Gastroesophageal sphincter (tissue), 4 donors: Measurements from ENCODE around the gene GUF1. TPM values are rescaled to one million over a fixed set of nuclear protein-coding genes. Genes with fewer than 3 reads are reported as not detected.

Source experiments
- ATAC-seq: fragments of 150-250 bp; one replicate; pipeline ENCODE4 v1.9.1; 2016; ENCODE audit warnings: mild to moderate bottlenecking, moderate library complexity
- H3K27ac ChIP-seq, 4 donors: fragments of 200-600 bp; sonication (generic) in 3 of 4; 1 replicate in 3 of 4; 2 replicates in 1 of 4; pipeline ENCODE4 v1.5.1; 2016 to 2019
- H3K27me3 ChIP-seq: fragments of 200-600 bp; sonication (generic); one replicate; pipeline ENCODE4 v1.5.1; 2019
- H3K36me3 ChIP-seq, 2 donors: fragments of 200-600 bp; sonication (generic); one replicate each; pipeline ENCODE4 v1.5.1; 2019; ENCODE audit warnings: control low read depth in 1 of 2
- H3K4me1 ChIP-seq, 3 donors: fragments of 200-600 bp; sonication (generic); 1 replicate in 2 of 3; 2 replicates in 1 of 3; pipeline ENCODE4 v1.5.1; 2016 to 2019; ENCODE audit warnings: control low read depth in 2 of 3
- H3K4me3 ChIP-seq, 2 donors: fragments of 200-600 bp; sonication (generic); one replicate each; pipeline ENCODE4 v1.5.1; 2019; ENCODE audit warnings: mild to moderate bottlenecking in 1 of 2, moderate library complexity in 1 of 2
- H3K9me3 ChIP-seq, 3 donors: fragments of 200-600 bp; sonication (generic); one replicate each; pipeline ENCODE4 v1.5.1; 2017 to 2019; ENCODE audit warnings: control low read depth in 2 of 3
- EP300 ChIP-seq: sonication (generic); formaldehyde crosslinking; IDR thresholded peaks from one replicate; pipeline ENCODE4 v1.6.1; 2017; ENCODE audit warnings: antibody characterized with exemption, mild to moderate bottlenecking
- POLR2A ChIP-seq, 2 donors: fragments of 450-650 bp; IDR thresholded peaks; one replicate each; pipeline ENCODE4 v1.6.1; 2017; ENCODE audit warnings: antibody characterized with exemption in 2 of 2, mild to moderate bottlenecking in 2 of 2, moderate library complexity in 1 of 2
- POLR2AphosphoS5 ChIP-seq: sonication (generic); formaldehyde crosslinking; IDR thresholded peaks from one replicate; pipeline ENCODE4 v1.6.1; 2017; ENCODE audit warnings: antibody characterized with exemption
- WGBS, 2 donors: methylation state at CpG; one replicate each; pipeline ENCODE4 v1.1.5; 2018; ENCODE audit warnings: low coverage in 1 of 2; 5-methylcytosine and 5-hydroxymethylcytosine counted together
- total RNA-seq, 4 donors: library from RNA; depleted of rRNA; stranded (reverse); fragments of >200 nt; gene quantifications; one replicate each; pipeline ENCODE4 v1.1.0, GENCODE V29; 2016
- TF ChIP-seq, protein P1 (sequence below), 4 experiments: fragments of 200-600 bp in 2 of 4; fragments of 450-650 bp in 2 of 4; sonication (generic) in 1 of 4; IDR thresholded peaks; one replicate each; pipeline ENCODE4 v1.5.1; 2017 to 2019; ENCODE audit warnings: antibody characterized with exemption in 4 of 4, mild to moderate bottlenecking in 2 of 4, moderate library complexity in 2 of 4

The GUF1 gene
- 10 to 100 TPM; 14.5 to 19.6 (median 14.6) TPM for total RNA-seq

GRCh38 chr4:44678094-44679041 is at the start of gene GUF1:
Gene GUF1, plus strand, starts transcription at chr4:44678420. Its CDS starts 203 bp downstream, at chr4:44678623.
- 0% methylated on average over 3 to 7 of the region's 57 CpGs for WGBS, 2 donors
- H3K4me1 ChIP-seq, result peaks cover 5 to 35% (median 7%) of the 10 kb centered on the region in 3 donors
- TF ChIP-seq EP300 (no peak), POLR2A (IDR thresholded peaks at IDR 0.05) (peak; percentile 32 to 58), POLR2AphosphoS5 (peak; percentile 85)
- TF ChIP-seq, protein P1, sequence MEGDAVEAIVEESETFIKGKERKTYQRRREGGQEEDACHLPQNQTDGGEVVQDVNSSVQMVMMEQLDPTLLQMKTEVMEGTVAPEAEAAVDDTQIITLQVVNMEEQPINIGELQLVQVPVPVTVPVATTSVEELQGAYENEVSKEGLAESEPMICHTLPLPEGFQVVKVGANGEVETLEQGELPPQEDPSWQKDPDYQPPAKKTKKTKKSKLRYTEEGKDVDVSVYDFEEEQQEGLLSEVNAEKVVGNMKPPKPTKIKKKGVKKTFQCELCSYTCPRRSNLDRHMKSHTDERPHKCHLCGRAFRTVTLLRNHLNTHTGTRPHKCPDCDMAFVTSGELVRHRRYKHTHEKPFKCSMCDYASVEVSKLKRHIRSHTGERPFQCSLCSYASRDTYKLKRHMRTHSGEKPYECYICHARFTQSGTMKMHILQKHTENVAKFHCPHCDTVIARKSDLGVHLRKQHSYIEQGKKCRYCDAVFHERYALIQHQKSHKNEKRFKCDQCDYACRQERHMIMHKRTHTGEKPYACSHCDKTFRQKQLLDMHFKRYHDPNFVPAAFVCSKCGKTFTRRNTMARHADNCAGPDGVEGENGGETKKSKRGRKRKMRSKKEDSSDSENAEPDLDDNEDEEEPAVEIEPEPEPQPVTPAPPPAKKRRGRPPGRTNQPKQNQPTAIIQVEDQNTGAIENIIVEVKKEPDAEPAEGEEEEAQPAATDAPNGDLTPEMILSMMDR (IDR thresholded peaks at IDR 0.05), result no peak
- H3K4me3 ChIP-seq, result peak within 1 kb of the TSS; percentile 82 to 94
- ATAC-seq, result peak; percentile 99
- H3K27me3 ChIP-seq, result no peaks in the 10 kb centered on the region
- peaks cover 0 to 19% of the 10 kb centered on the region in 2 donors for H3K36me3 ChIP-seq
- no peaks in the 10 kb centered on the region for H3K9me3 ChIP-seq
- H3K27ac ChIP-seq, result peak within 1 kb of the TSS; percentile 85 to 95 (median 90)

DNA sequence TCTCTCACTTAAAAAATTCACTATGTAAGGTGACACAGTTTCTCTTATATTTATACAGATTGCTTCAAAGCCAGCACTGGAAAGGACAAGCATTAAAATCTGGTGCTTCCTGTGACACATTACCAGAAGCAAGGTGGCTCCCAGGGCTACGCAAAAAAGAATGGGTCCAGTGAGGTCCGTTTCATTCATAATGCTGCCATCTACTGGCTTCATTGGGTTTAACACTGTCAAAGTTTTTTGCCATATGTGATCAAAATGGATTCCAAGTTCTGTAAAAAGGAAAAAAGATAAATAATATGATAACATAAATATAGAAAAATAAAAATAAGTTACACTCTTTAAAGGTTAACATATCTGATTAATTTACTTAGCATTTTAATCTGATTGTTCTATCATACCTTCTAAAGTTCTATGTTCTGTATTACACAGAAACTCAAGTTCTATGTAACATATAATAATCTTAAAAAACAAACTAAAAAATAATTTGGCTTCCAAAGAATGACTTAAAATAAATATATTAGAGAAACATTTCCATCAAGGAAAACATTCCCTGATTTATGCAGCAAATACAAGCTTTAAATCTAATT is 48.8 kb upstream of the GUF1 start:
- Histone ChIP-seq H3K4me1 (no peaks in the 10 kb centered on the region), H3K4me3 (no peak overlapping the region), H3K27ac (no peak overlapping the region), H3K36me3 (no peaks in the 10 kb centered on the region), H3K9me3 (no peaks in the 10 kb centered on the region), H3K27me3 (peaks cover 5% of the 10 kb centered on the region)
- TF ChIP-seq EP300, result no peak
- TF ChIP-seq, protein P1 (IDR thresholded peaks at IDR 0.05), result peak; percentile 32 to 67 (median 38)
- 0 to 7% methylated on average over 2 of the region's 2 CpGs for WGBS, 2 donors
- peak; percentile 50 for ATAC-seq

GRCh38 chr4:44632089-44632488 is 46.1 kb upstream of the GUF1 start:
- Histone ChIP-seq H3K36me3 (no peaks in the 10 kb centered on the region), H3K9me3 (no peaks in the 10 kb centered on the region), H3K4me3 (no peak overlapping the region), H3K4me1 (no peaks in the 10 kb centered on the region), H3K27me3 (peaks cover 5% of the 10 kb centered on the region), H3K27ac (no peak overlapping the region)
- WGBS, 2 donors, result 66 to 75% methylated on average over 4 of the region's 4 CpGs
- TF ChIP-seq, protein P1 (IDR thresholded peaks at IDR 0.05), result no peak
- TF ChIP-seq POLR2AphosphoS5 (no peak), EP300 (no peak), POLR2A (IDR thresholded peaks at IDR 0.05) (no peak)
- no peak for ATAC-seq

GRCh38 chr4:44632733-44633132 is 45.5 kb upstream of the GUF1 start:
- Histone ChIP-seq H3K4me3 (no peak overlapping the region), H3K36me3 (no peaks in the 10 kb centered on the region), H3K27ac (no peak overlapping the region), H3K9me3 (no peaks in the 10 kb centered on the region), H3K27me3 (peaks cover 5% of the 10 kb centered on the region), H3K4me1 (no peaks in the 10 kb centered on the region)
- no peak for ATAC-seq
- 72 to 75% methylated on average over 3 to 6 of the region's 8 CpGs for WGBS, 2 donors
- TF ChIP-seq POLR2AphosphoS5 (no peak), EP300 (no peak)

DNA sequence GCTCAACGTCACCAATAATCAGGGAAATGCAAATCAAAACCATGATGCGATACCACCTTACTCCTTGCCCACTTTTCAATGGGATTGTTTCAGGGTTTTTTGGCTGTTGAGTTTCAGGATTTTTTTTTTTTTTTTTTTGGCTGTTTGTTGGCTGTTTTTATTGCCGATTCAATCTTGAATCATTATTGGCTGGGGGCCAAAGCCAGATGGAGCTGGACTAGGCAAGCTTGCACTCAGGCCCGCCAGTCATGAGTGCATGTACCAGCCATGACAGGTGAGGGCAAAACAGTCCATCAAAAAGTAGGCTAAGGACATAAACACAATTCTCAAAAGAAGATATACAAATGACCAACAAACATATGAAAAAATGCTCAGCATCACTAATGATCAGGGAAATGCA is 40.1 kb upstream of the GUF1 start:
- Histone ChIP-seq H3K27me3 (peaks cover 5% of the 10 kb centered on the region), H3K4me3 (no peak overlapping the region), H3K27ac (no peak overlapping the region), H3K9me3 (peaks cover 0 to 3% (median 0%) of the 10 kb centered on the region in 3 donors), H3K4me1 (no peaks in the 10 kb centered on the region), H3K36me3 (no peaks in the 10 kb centered on the region)
- no peak for ATAC-seq
- TF ChIP-seq, protein P1 (IDR thresholded peaks at IDR 0.05), result no peak
- TF ChIP-seq POLR2AphosphoS5 (no peak), EP300 (no peak), POLR2A (IDR thresholded peaks at IDR 0.05) (no peak)
- WGBS, 2 donors, result 82 to 95% methylated on average over 3 to 4 of the region's 4 CpGs
